ENCODE data around the gene SLC22A4.

The SLC22A4 gene

GRCh38 chr5:132389585-132390286 lies 95.5 kb downstream of the SLC22A4 start:
- peak; percentile 68 to 88 for DNase-seq
- no peak for TF ChIP-seq CTCF (IDR thresholded peaks at IDR 0.05)
- no peaks in the 10 kb centered on the region for H3K9me3 ChIP-seq
- intact Hi-C loops (cut with DNase I; ENCODE audit: low total_unique reads): loop anchor here (5.0 kb wide), 1 partner anchor 33 kb away; no protein-coding TSS in a partner anchor
- H3K36me3 ChIP-seq: peaks cover 11 to 30% (median 23%) of the 10 kb centered on the region in 3 donors
- peaks cover 12 to 51% (median 45%) of the 10 kb centered on the region in 4 donors for H3K4me1 ChIP-seq
- no peak overlapping the region for H3K4me3 ChIP-seq
- peak overlapping the region; percentile 73 to 82 for H3K27ac ChIP-seq
- H3K27me3 ChIP-seq: no peaks in the 10 kb centered on the region

GRCh38 chr5:132391247-132391646 lies 97.1 kb downstream of the SLC22A4 start:
- no peaks in the 10 kb centered on the region for H3K9me3 ChIP-seq
- no peak for TF ChIP-seq CTCF (IDR thresholded peaks at IDR 0.05)
- intact Hi-C loops (cut with DNase I; ENCODE audit: low total_unique reads): no loop called here
- H3K4me3 ChIP-seq: no peak overlapping the region
- H3K4me1 ChIP-seq: peaks cover 12 to 40% (median 37%) of the 10 kb centered on the region in 4 donors
- H3K27me3 ChIP-seq: no peaks in the 10 kb centered on the region
- H3K36me3 ChIP-seq: peaks cover 16 to 45% (median 27%) of the 10 kb centered on the region in 3 donors
- DNase-seq: no peak
- no peak overlapping the region for H3K27ac ChIP-seq

GRCh38 chr5:132391870-132392269 lies 97.7 kb downstream of the SLC22A4 start:
- no peak overlapping the region for H3K27ac ChIP-seq
- intact Hi-C loops (cut with DNase I; ENCODE audit: low total_unique reads): no loop called here
- no peak overlapping the region for H3K4me3 ChIP-seq
- no peaks in the 10 kb centered on the region for H3K27me3 ChIP-seq
- no peaks in the 10 kb centered on the region for H3K9me3 ChIP-seq
- peaks cover 16 to 49% (median 27%) of the 10 kb centered on the region in 3 donors for H3K36me3 ChIP-seq
- no peak for DNase-seq
- TF ChIP-seq CTCF (IDR thresholded peaks at IDR 0.05): no peak
- H3K4me1 ChIP-seq: peaks cover 12 to 33% (median 31%) of the 10 kb centered on the region in 4 donors

- H3K27me3 ChIP-seq: no peaks in the 10 kb centered on the region
- H3K36me3 ChIP-seq: peaks cover 16 to 49% (median 27%) of the 10 kb centered on the region in 3 donors
- intact Hi-C loops (cut with DNase I; ENCODE audit: low total_unique reads): no loop called here
- DNase-seq: no peak
- H3K9me3 ChIP-seq: no peaks in the 10 kb centered on the region
- no peak overlapping the region for H3K27ac ChIP-seq
- H3K4me1 ChIP-seq: peaks cover 7 to 28% (median 25%) of the 10 kb centered on the region in 4 donors
- H3K4me3 ChIP-seq: no peak overlapping the region
- no peak for TF ChIP-seq CTCF (IDR thresholded peaks at IDR 0.05)
These were observed 98.2 kb downstream of the SLC22A4 start for GRCh38 chr5:132392411-132392810.

GRCh38 chr5:132392978-132393825 lies 99.0 kb downstream of the SLC22A4 start:
- Histone ChIP-seq H3K27me3 (no peaks in the 10 kb centered on the region), H3K4me3 (no peak overlapping the region), H3K36me3 (peaks cover 16 to 49% (median 27%) of the 10 kb centered on the region in 3 donors), H3K27ac (no peak overlapping the region), H3K9me3 (no peaks in the 10 kb centered on the region), H3K4me1 (peaks cover 0 to 20% (median 18%) of the 10 kb centered on the region in 4 donors)
- intact Hi-C loops (cut with DNase I; ENCODE audit: low total_unique reads): no loop called here
- DNase-seq: no peak
- TF ChIP-seq CTCF (IDR thresholded peaks at IDR 0.05): no peak

All from tibial artery (tissue), 4 donors.